HuH-7 (cell line): ENCODE measurements around the gene ZNF543.
"Not testable (repeated sequence)": the region's sequence is repeated elsewhere in the genome, so short reads cannot be mapped to it uniquely, and the experiment has no call there.

Experiments
- DNase-seq: peaks from one replicate; pipeline ENCODE4 v3.0.0; 2011; ENCODE audit warnings: low spot score

Gene ZNF543

GRCh38 chr19:57321116-57321515 is 844 bp downstream of the ZNF543 start:
- no peak for DNase-seq

- DNase-seq: no peak
Measured at GRCh38 chr19:57321751-57322150, 1.5 kb downstream of the ZNF543 start.

- no peak for DNase-seq
Measured at GRCh38 chr19:57324992-57325391, 4.7 kb downstream of the ZNF543 start.

GRCh38 chr19:57327993-57328392 is 7.7 kb downstream of the ZNF543 start:
- no peak for DNase-seq

- DNase-seq: no peak
Measured at GRCh38 chr19:57334191-57334590, 13.9 kb downstream of the ZNF543 start.

- no peak for DNase-seq
Measured at GRCh38 chr19:57338877-57339276, 18.6 kb downstream of the ZNF543 start.

GRCh38 chr19:57342582-57342981 is 22.3 kb downstream of the ZNF543 start:
- no peak for DNase-seq

- no peak for DNase-seq
Measured at GRCh38 chr19:57348136-57348535, 27.9 kb downstream of the ZNF543 start.

- peak; percentile 70 for DNase-seq
Measured at GRCh38 chr19:57350877-57351805, 30.9 kb downstream of the ZNF543 start, which contains the start of gene ZNF304. TSS of gene ZNF304 (plus strand) at chr19:57351271. CDS start at chr19:57351665, 394 bp downstream.

GRCh38 chr19:57351867-57352266 is 31.6 kb downstream of the ZNF543 start:
- no peak for DNase-seq

- DNase-seq: no peak
Measured at GRCh38 chr19:57355916-57356315, 35.6 kb downstream of the ZNF543 start.

GRCh38 chr19:57357406-57357805 is 37.1 kb downstream of the ZNF543 start:
- DNase-seq: no peak

- no peak for DNase-seq
Measured at GRCh38 chr19:57359300-57359699, 39.0 kb downstream of the ZNF543 start.

GRCh38 chr19:57362419-57362818 is 42.1 kb downstream of the ZNF543 start:
- DNase-seq: no peak

GRCh38 chr19:57362997-57363687 is 42.9 kb downstream of the ZNF543 start, which contains the start of the genes TRAPPC2B and ZNF547:
TSS of gene TRAPPC2B (plus strand) at chr19:57363551. CDS start at chr19:57364834, 1,283 bp downstream.
TSS of gene ZNF547 (plus strand) at chr19:57363551. CDS start at chr19:57368556, 5,005 bp downstream.
- peak; percentile 77 for DNase-seq

- peak; percentile 6 for DNase-seq
Measured at GRCh38 chr19:57363688-57364181, 43.5 kb downstream of the ZNF543 start.

GRCh38 chr19:57366776-57367175 is 46.5 kb downstream of the ZNF543 start:
- DNase-seq: no peak

GRCh38 chr19:57374179-57374578 is 53.9 kb downstream of the ZNF543 start:
- DNase-seq: no peak

GRCh38 chr19:57374647-57375046 is 54.4 kb downstream of the ZNF543 start:
- not testable (repeated sequence) for DNase-seq

GRCh38 chr19:57376151-57376550 is 55.9 kb downstream of the ZNF543 start:
- no peak for DNase-seq

GRCh38 chr19:57377498-57378146 is 57.4 kb downstream of the ZNF543 start:
- no peak for DNase-seq
